Measurements from ENCODE around the gene GTF2I. TPM values are rescaled to one million over a fixed set of nuclear protein-coding genes. Genes with fewer than 3 reads are reported as not detected.
"Not testable (repeated sequence)": the region's sequence is repeated elsewhere in the genome, so short reads cannot be mapped to it uniquely, and the experiment has no call there.

GTF2I gene
- total RNA-seq, 2 donors from 2014 or later: 74.3 to 107 TPM

DNA sequence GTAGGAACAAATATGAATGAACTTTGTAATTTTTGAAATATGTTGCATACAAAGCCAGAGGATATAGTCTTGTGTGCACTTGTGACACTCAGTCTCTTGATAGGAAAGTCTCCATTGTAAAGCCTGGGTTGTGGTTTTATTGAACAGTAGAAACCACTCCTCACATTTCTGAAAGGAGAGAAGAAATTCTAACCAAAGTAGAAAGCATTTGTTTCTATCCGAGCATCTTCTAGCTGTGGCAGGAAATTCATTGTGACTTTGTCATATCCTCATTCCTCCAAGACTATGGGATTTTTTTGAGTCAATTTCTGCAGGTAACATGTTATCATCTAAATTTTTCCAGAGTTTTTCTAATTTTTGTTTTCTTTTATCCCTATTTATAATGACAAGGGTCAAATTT lies 60.8 kb downstream of the GTF2I start:
- Histone ChIP-seq H3K9me3 (peaks cover 0 to 6% of the 10 kb centered on the region in 2 donors), H3K36me3 (peaks cover 52% of the 10 kb centered on the region)

DNA sequence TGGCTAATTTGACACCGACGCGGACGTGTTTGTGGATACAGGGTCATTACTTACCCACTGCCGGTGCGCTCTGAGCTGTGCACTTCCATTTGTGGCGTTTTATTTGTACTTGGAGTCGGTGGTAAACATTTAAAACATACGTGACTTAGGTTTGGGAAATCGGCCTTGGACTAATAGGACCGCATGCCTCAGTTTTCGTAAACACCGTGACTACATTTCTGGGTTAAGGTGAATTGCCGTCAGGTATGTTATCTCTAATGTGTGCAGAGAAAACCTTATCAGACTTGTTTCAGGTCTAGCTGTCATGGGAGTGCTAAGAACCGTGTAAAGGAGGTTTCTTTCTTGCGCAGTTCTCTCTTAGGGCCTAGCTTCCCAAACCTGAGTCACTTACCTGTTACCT lies 64.6 kb downstream of the GTF2I start:
- no peak for TF ChIP-seq CTCF (IDR thresholded peaks at IDR 0.05)
- H3K36me3 ChIP-seq: peaks cover 30% of the 10 kb centered on the region

More for the DNA sequence above, 60.8 kb downstream of the GTF2I start:
- no peak overlapping the region for H3K27ac ChIP-seq
- DNase-seq (ENCODE audit: low spot score): no peak
- no peak overlapping the region for H3K4me3 ChIP-seq
- no peak for TF ChIP-seq CTCF (IDR thresholded peaks at IDR 0.05)
- no peaks in the 10 kb centered on the region for H3K27me3 ChIP-seq
- H3K4me1 ChIP-seq: no peaks in the 10 kb centered on the region

DNA sequence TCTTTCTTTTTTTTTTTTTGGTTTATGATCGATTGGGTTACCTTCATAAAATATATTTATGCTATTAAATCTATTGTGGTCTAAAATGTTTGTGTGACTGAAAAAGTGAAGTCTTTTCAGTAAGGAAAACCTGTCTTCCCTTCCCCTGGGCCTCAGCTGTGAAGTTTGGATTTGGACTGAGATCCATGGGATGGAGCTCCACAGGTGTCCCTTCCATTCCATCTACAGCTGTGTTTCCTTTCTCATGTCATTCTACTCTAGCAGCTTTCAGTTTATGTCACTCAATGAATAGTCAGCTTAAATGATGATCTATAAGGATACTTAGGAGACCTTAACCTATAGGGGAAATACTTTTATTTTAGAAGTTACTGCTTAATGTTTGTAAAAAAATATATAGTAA lies 68.3 kb downstream of the GTF2I start:
- Histone ChIP-seq H3K27ac (no peak overlapping the region), H3K9me3 (no peaks in the 10 kb centered on the region), H3K4me3 (no peak overlapping the region), H3K27me3 (no peaks in the 10 kb centered on the region), H3K36me3 (peaks cover 7% of the 10 kb centered on the region), H3K4me1 (peaks cover 0 to 6% of the 10 kb centered on the region in 2 donors)
- no peak for TF ChIP-seq CTCF (IDR thresholded peaks at IDR 0.05)
- DNase-seq (ENCODE audit: low spot score): no peak

More for the DNA sequence above, 64.6 kb downstream of the GTF2I start:
- no peak for DNase-seq (ENCODE audit: low spot score)
- Histone ChIP-seq H3K9me3 (no peaks in the 10 kb centered on the region), H3K27ac (no peak overlapping the region), H3K27me3 (no peaks in the 10 kb centered on the region), H3K4me1 (no peaks in the 10 kb centered on the region), H3K4me3 (no peak overlapping the region)

- no peak for TF ChIP-seq CTCF (IDR thresholded peaks at IDR 0.05)
- Histone ChIP-seq H3K9me3 (no peaks in the 10 kb centered on the region), H3K27ac (peak overlapping the region in 1 of 2 donors; percentile 47), H3K36me3 (peaks cover 7% of the 10 kb centered on the region), H3K4me1 (peaks cover 0 to 6% of the 10 kb centered on the region in 2 donors), H3K4me3 (no peak overlapping the region), H3K27me3 (no peaks in the 10 kb centered on the region)
- no peak for DNase-seq (ENCODE audit: low spot score)
Measured at GRCh38 chr7:74726309-74727101, 69.0 kb downstream of the GTF2I start.

DNA sequence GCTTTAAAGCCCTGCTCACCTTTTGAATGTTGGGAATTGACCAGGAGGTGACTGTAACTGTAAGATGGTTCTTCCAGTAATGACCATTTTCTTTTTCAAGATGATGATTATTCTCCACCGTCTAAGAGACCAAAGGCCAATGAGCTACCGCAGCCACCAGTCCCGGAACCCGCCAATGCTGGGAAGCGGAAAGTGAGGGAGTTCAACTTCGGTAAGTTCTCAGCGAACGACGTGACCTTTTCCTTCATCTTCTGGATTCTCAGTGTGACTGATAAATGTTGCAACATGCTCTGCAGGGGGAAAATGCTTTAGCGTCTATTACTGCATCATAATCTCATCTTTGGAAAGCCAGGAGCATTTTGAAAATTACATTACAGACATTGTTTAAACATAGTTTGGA lies 71.2 kb downstream of the GTF2I start:
- not testable (repeated sequence) for H3K4me1 ChIP-seq

DNA sequence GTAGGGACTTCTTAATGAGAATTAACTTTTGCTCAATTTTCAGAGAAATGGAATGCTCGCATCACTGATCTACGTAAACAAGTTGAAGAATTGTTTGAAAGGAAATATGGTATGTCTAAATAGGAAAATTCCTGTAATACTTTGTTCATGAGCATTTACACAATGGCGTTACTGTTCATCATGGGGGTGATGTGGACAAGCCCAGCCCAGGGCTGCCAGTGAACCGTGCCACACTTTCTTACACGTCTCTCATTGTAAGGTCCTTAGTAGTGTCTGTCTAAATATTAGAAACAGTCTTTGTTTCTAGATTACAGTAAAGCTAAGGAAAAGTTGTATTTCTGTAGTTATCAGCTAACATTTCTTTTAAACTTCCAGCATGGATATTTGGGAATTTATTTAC lies 72.7 kb downstream of the GTF2I start:
- not testable (repeated sequence) for H3K4me1 ChIP-seq; H3K4me3 ChIP-seq; H3K9me3 ChIP-seq; H3K27ac ChIP-seq; H3K36me3 ChIP-seq; DNase-seq (ENCODE audit: low spot score); H3K27me3 ChIP-seq

More for the DNA sequence above, 71.2 kb downstream of the GTF2I start:
- H3K36me3 ChIP-seq; H3K27ac ChIP-seq; DNase-seq (ENCODE audit: low spot score); H3K4me3 ChIP-seq; H3K27me3 ChIP-seq; H3K9me3 ChIP-seq: not testable (repeated sequence)

DNA sequence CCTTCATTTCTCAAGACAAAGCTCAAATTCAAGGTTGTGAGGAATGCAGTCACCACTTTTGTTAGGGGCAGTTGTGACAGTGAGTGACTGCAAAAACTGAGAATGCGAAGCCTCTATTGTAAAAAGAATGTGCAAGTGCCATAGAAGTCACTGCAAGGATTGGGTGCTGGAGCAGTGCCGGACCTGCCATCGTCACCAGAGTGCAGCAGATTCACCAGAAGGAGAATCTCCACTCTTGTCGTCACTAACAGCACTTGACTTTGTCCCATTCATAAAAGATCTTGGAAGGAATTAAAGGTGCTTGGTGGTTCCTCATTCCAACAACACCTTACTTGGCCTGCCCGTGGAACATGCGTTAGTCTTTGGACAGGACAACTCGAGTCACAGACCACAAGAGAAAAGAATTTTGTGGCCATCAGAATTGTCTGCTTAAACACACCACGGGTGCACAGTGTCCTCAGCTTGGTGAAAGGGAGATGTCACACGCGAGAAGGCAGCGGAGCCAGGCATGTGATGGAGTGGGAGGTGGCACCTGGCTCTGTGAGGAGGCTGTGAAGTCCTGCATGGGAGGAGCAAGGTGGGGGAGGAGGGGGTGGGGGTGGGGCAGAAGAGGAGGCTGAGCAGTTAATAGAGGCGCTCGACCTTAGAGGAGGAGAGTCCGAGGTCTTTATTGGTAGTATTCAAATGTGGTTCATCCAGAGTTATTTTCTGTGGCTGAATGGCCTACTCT lies 82.6 kb downstream of the GTF2I start:
- not testable (repeated sequence) for H3K4me1 ChIP-seq; DNase-seq (ENCODE audit: low spot score); H3K27ac ChIP-seq; H3K9me3 ChIP-seq; H3K36me3 ChIP-seq; H3K4me3 ChIP-seq; H3K27me3 ChIP-seq

DNA sequence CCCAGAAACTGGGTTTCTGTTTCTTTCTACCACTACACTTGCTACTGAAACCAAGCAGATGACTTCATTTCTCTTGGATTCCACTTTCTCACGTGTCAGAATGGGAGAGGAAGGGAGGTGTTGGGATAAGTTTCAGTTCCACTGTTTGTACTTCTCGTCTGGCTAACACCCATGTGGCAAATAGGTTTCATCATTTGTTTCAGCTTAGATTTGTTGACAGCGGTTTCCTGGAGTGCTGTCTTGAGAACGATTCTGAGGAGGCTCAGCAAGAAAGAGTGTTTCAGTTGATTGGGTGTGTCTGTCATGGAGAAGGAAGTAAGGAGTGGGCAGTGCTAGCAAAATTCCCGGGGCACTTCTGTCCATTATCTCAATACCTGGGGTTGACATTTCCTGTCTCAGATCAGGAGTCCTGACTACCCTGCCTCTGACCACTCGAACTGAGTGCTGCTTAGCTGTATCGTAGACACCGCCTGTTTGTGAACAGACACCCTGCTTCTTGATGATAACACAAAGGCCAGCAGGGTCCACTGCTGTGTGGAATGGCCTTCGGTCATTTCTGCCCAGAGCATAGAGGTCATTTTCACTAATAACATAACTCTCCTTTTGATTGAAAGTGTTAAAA lies 86.5 kb downstream of the GTF2I start:
- not testable (repeated sequence) for H3K27ac ChIP-seq; DNase-seq (ENCODE audit: low spot score); H3K36me3 ChIP-seq; H3K27me3 ChIP-seq; H3K9me3 ChIP-seq; H3K4me1 ChIP-seq; H3K4me3 ChIP-seq

GRCh38 chr7:74753921-74754482 lies 96.5 kb downstream of the GTF2I start:
- not testable (repeated sequence) for H3K4me3 ChIP-seq; H3K36me3 ChIP-seq; DNase-seq (ENCODE audit: low spot score); H3K27me3 ChIP-seq; H3K27ac ChIP-seq; H3K4me1 ChIP-seq; H3K9me3 ChIP-seq

DNA sequence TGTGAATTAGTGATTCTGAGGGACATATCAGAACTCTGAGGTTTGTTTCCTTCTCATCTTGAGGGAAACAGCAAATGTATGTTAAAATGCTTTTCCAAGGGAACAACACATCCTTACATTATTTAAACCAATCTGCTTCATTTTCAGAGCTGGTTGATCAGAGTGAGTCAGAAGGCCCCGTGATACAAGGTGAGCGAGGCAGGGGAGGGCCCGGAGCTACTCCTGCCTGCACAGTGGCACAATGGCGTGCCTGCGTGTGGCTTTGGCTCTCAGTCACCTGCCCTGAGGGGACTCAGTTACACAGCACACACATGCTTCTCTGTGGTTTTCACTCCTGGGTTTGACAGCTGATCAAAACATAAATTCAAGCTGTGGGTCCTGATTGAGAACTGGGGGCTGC lies 99.2 kb downstream of the GTF2I start:
- not testable (repeated sequence) for H3K4me3 ChIP-seq; H3K4me1 ChIP-seq; H3K36me3 ChIP-seq; H3K9me3 ChIP-seq; H3K27me3 ChIP-seq; DNase-seq (ENCODE audit: low spot score); H3K27ac ChIP-seq

Data from right atrium auricular region (tissue), 2 donors.